ENCODE results near the gene DAP3. TPM values are rescaled to one million over a fixed set of nuclear protein-coding genes. Genes with fewer than 3 reads are reported as not detected.

Gene DAP3
- polyA plus RNA-seq, 1 experiment, result 150 TPM

- Histone ChIP-seq H3K27me3 (ENCODE audit: control insufficient read depth, insufficient read depth, low read length) (no peaks in the 10 kb centered on the region), H3K9me3 (ENCODE audit: control insufficient read depth, insufficient read depth, low read length) (peaks cover 26% of the 10 kb centered on the region), H3K4me3 (ENCODE audit: low read depth, low read length) (0 out of 2 replicates have a peak overlapping the region, but pooled peaks have one; percentile 10), H3K27ac (ENCODE audit: low read depth, low read length) (peak overlapping the region; percentile 11)
- no peak for TF ChIP-seq CTCF (IDR thresholded peaks at IDR 0.05; ENCODE audit: low read depth, low read length)
- ChIA-PET POLR2A (interaction anchor here (0.6 kb wide), 1 partner anchor 48 kb away, joined by 3 read pairs; no protein-coding TSS in a partner anchor), CTCF (interaction anchor here (3.1 kb wide), 1 partner anchor 396 kb away, joined by 21 read pairs; no protein-coding TSS in a partner anchor)
- DNase-seq (ENCODE audit: low read depth, low spot score), result no peak
Measured at GRCh38 chr1:155646307-155646706, 42.6 kb upstream of the DAP3 start.

- ChIA-PET CTCF (interaction anchor here (0.6 to 3.1 kb wide), 8 partner anchors 24 to 473 kb away, joined by 3 to 21 read pairs (median 3); no protein-coding TSS in a partner anchor), POLR2A (interaction anchor here (0.7 kb wide), 3 partner anchors 193 to 387 kb away, joined by 3 to 5 read pairs (median 4); partner anchors contain the start of gene RUSC1)
- peak; percentile 78 for TF ChIP-seq CTCF (IDR thresholded peaks at IDR 0.05; ENCODE audit: low read depth, low read length)
- DNase-seq (ENCODE audit: low read depth, low spot score), result peak; percentile 77
- H3K4me3 ChIP-seq (ENCODE audit: low read depth, low read length), result peak overlapping the region; percentile 55
- peaks cover 8% of the 10 kb centered on the region for H3K9me3 ChIP-seq (ENCODE audit: control insufficient read depth, insufficient read depth, low read length)
- peak overlapping the region; percentile 82 for H3K27ac ChIP-seq (ENCODE audit: low read depth, low read length)
- H3K27me3 ChIP-seq (ENCODE audit: control insufficient read depth, insufficient read depth, low read length), result no peaks in the 10 kb centered on the region
Measured at GRCh38 chr1:155648207-155649147, 40.4 kb upstream of the DAP3 start.

GRCh38 chr1:155649676-155650075 lies 39.2 kb upstream of the DAP3 start:
- Histone ChIP-seq H3K9me3 (ENCODE audit: control insufficient read depth, insufficient read depth, low read length) (no peaks in the 10 kb centered on the region), H3K4me3 (ENCODE audit: low read depth, low read length) (no peak overlapping the region), H3K27me3 (ENCODE audit: control insufficient read depth, insufficient read depth, low read length) (no peaks in the 10 kb centered on the region), H3K27ac (ENCODE audit: low read depth, low read length) (no peak overlapping the region)
- no peak for TF ChIP-seq CTCF (IDR thresholded peaks at IDR 0.05; ENCODE audit: low read depth, low read length)
- POLR2A ChIA-PET, result no interaction called here
- CTCF ChIA-PET, result no interaction called here
- DNase-seq (ENCODE audit: low read depth, low spot score), result no peak

- Histone ChIP-seq H3K9me3 (ENCODE audit: control insufficient read depth, insufficient read depth, low read length) (no peaks in the 10 kb centered on the region), H3K27me3 (ENCODE audit: control insufficient read depth, insufficient read depth, low read length) (no peaks in the 10 kb centered on the region), H3K27ac (ENCODE audit: low read depth, low read length) (no peak overlapping the region), H3K4me3 (ENCODE audit: low read depth, low read length) (no peak overlapping the region)
- ChIA-PET CTCF (interaction anchor here (0.6 to 1.9 kb wide), 2 partner anchors 11 to 400 kb away, joined by 3 to 13 read pairs; no protein-coding TSS in a partner anchor), POLR2A (no interaction called here)
- DNase-seq (ENCODE audit: low read depth, low spot score), result no peak
- no peak for TF ChIP-seq CTCF (IDR thresholded peaks at IDR 0.05; ENCODE audit: low read depth, low read length)
Measured at GRCh38 chr1:155650231-155650757, 38.6 kb upstream of the DAP3 start.

Data from AG04450 (cell line).